Type B pancreatic cell (in vitro differentiated cells): ENCODE results near the gene RNF141. TPM values are rescaled to one million over a fixed set of nuclear protein-coding genes. Genes with fewer than 3 reads are reported as not detected.

Experiments
- DNase-seq: peaks from one replicate; pipeline ENCODE4 v3.0.0; 2021; ENCODE audit warnings: mixed read lengths; ENCODE audit not compliant: unreplicated experiment; ENCODE audit errors: extremely low spot score
- H3K27ac Mint-ChIP-seq: 2 replicates; pipeline ENCODE4 v1.8.0; 2021; ENCODE audit warnings: mild to moderate bottlenecking, mixed read lengths
- H3K27me3 Mint-ChIP-seq: 2 replicates; pipeline ENCODE4 v1.8.0; 2021; ENCODE audit warnings: mixed read lengths
- H3K36me3 Mint-ChIP-seq: 2 replicates; pipeline ENCODE4 v1.8.0; 2021; ENCODE audit warnings: mixed read lengths
- H3K4me1 Mint-ChIP-seq: one replicate; pipeline ENCODE4 v1.8.0; 2021; ENCODE audit warnings: mixed read lengths; ENCODE audit not compliant: unreplicated experiment
- H3K4me3 Mint-ChIP-seq: 2 replicates; pipeline ENCODE4 v1.8.0; 2021; ENCODE audit warnings: mild to moderate bottlenecking, mixed read lengths
- H3K9me3 Mint-ChIP-seq: 2 replicates; pipeline ENCODE4 v1.8.0; 2021; ENCODE audit warnings: mixed read lengths
- CTCF ChIP-seq: fragments of 200-600 bp; sonication (generic); conservative IDR thresholded peaks from 2 replicates; pipeline ENCODE4 v1.5.0; 2021; ENCODE audit warnings: antibody characterized with exemption, mild to moderate bottlenecking
- total RNA-seq: library from RNA; stranded (reverse); gene quantifications from 2 replicates; pipeline ENCODE4 v1.2.1, GENCODE V29; 2021; ENCODE audit warnings: low replicate concordance

Gene RNF141
- total RNA-seq, 1 donor from 2014 or later: 43.2 TPM

GRCh38 chr11:10524471-10524870 lies 16.5 kb downstream of the RNF141 start:
- H3K27ac Mint-ChIP-seq: no peak overlapping the region
- peaks cover 39% of the 10 kb centered on the region for H3K36me3 Mint-ChIP-seq
- no peaks in the 10 kb centered on the region for H3K9me3 Mint-ChIP-seq
- H3K4me3 Mint-ChIP-seq: no peak overlapping the region
- peaks cover 8% of the 10 kb centered on the region for H3K4me1 Mint-ChIP-seq
- H3K27me3 Mint-ChIP-seq: no peaks in the 10 kb centered on the region
- TF ChIP-seq CTCF: no peak
- DNase-seq: no peak

GRCh38 chr11:10522921-10523320 lies 18.1 kb downstream of the RNF141 start:
- TF ChIP-seq CTCF: no peak
- H3K27me3 Mint-ChIP-seq: no peaks in the 10 kb centered on the region
- no peaks in the 10 kb centered on the region for H3K9me3 Mint-ChIP-seq
- peaks cover 35% of the 10 kb centered on the region for H3K36me3 Mint-ChIP-seq
- no peak overlapping the region for H3K27ac Mint-ChIP-seq
- no peak overlapping the region for H3K4me3 Mint-ChIP-seq
- peaks cover 8% of the 10 kb centered on the region for H3K4me1 Mint-ChIP-seq
- DNase-seq: no peak

GRCh38 chr11:10522276-10522675 lies 18.7 kb downstream of the RNF141 start:
- TF ChIP-seq CTCF: no peak
- Mint-ChIP-seq H3K4me3 (no peak overlapping the region), H3K27ac (no peak overlapping the region), H3K36me3 (peaks cover 30% of the 10 kb centered on the region), H3K9me3 (no peaks in the 10 kb centered on the region), H3K4me1 (peaks cover 4% of the 10 kb centered on the region), H3K27me3 (no peaks in the 10 kb centered on the region)
- DNase-seq: no peak

GRCh38 chr11:10520562-10520961 lies 20.4 kb downstream of the RNF141 start:
- no peaks in the 10 kb centered on the region for H3K9me3 Mint-ChIP-seq
- DNase-seq: no peak
- no peak overlapping the region for H3K4me3 Mint-ChIP-seq
- no peaks in the 10 kb centered on the region for H3K27me3 Mint-ChIP-seq
- H3K4me1 Mint-ChIP-seq: no peaks in the 10 kb centered on the region
- no peak for TF ChIP-seq CTCF
- H3K27ac Mint-ChIP-seq: no peak overlapping the region
- H3K36me3 Mint-ChIP-seq: peaks cover 20% of the 10 kb centered on the region

GRCh38 chr11:10519630-10520029 lies 21.4 kb downstream of the RNF141 start:
- Mint-ChIP-seq H3K27me3 (no peaks in the 10 kb centered on the region), H3K4me3 (no peak overlapping the region), H3K27ac (no peak overlapping the region), H3K9me3 (no peaks in the 10 kb centered on the region), H3K4me1 (no peaks in the 10 kb centered on the region), H3K36me3 (peaks cover 13% of the 10 kb centered on the region)
- DNase-seq: no peak
- no peak for TF ChIP-seq CTCF

- H3K27ac Mint-ChIP-seq: no peak overlapping the region
- no peaks in the 10 kb centered on the region for H3K4me1 Mint-ChIP-seq
- H3K27me3 Mint-ChIP-seq: no peaks in the 10 kb centered on the region
- no peaks in the 10 kb centered on the region for H3K9me3 Mint-ChIP-seq
- no peak for TF ChIP-seq CTCF
- no peak overlapping the region for H3K4me3 Mint-ChIP-seq
- peaks cover 14% of the 10 kb centered on the region for H3K36me3 Mint-ChIP-seq
- DNase-seq: no peak
Measured at GRCh38 chr11:10518891-10519290, 22.1 kb downstream of the RNF141 start.
